LNCaP clone FGC (cell line): ENCODE measurements around the gene ANKRD61.
"Not testable (repeated sequence)": the region's sequence is repeated elsewhere in the genome, so short reads cannot be mapped to it uniquely, and the experiment has no call there.

Source experiments
- DNase-seq: peaks from one replicate; pipeline ENCODE4 v3.0.0-alpha.2; 2011; ENCODE audit warnings: low read depth
- H3K4me3 ChIP-seq: 2 replicates; pipeline ENCODE4 v1.5.1; 2011; ENCODE audit warnings: mild to moderate bottlenecking, low read depth, low read length, control low read depth
- TF ChIP-seq, protein P1 (sequence below): IDR thresholded peaks from 2 replicates; pipeline ENCODE4 v1.5.1; 2012; ENCODE audit warnings: mild to moderate bottlenecking; ENCODE audit not compliant: control insufficient read depth, insufficient read depth; ENCODE audit errors: extremely low read depth

Gene ANKRD61

GRCh38 chr7:6032641-6033040 lies 1.5 kb downstream of the ANKRD61 start:
- H3K4me3 ChIP-seq = no peak overlapping the region
- no peak for DNase-seq
- TF ChIP-seq, protein P1, sequence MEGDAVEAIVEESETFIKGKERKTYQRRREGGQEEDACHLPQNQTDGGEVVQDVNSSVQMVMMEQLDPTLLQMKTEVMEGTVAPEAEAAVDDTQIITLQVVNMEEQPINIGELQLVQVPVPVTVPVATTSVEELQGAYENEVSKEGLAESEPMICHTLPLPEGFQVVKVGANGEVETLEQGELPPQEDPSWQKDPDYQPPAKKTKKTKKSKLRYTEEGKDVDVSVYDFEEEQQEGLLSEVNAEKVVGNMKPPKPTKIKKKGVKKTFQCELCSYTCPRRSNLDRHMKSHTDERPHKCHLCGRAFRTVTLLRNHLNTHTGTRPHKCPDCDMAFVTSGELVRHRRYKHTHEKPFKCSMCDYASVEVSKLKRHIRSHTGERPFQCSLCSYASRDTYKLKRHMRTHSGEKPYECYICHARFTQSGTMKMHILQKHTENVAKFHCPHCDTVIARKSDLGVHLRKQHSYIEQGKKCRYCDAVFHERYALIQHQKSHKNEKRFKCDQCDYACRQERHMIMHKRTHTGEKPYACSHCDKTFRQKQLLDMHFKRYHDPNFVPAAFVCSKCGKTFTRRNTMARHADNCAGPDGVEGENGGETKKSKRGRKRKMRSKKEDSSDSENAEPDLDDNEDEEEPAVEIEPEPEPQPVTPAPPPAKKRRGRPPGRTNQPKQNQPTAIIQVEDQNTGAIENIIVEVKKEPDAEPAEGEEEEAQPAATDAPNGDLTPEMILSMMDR = no peak

GRCh38 chr7:6035165-6035564 lies 4.0 kb downstream of the ANKRD61 start:
- TF ChIP-seq, protein P1 = no peak
- H3K4me3 ChIP-seq = no peak overlapping the region
- DNase-seq = no peak

- no peak for DNase-seq
- TF ChIP-seq, protein P1 = no peak
- H3K4me3 ChIP-seq = no peak overlapping the region
Observed at GRCh38 chr7:6035686-6036085, 4.5 kb downstream of the ANKRD61 start.

GRCh38 chr7:6049780-6050179 lies 18.6 kb downstream of the ANKRD61 start:
- no peak overlapping the region for H3K4me3 ChIP-seq
- TF ChIP-seq, protein P1 = no peak
- DNase-seq = no peak

DNA sequence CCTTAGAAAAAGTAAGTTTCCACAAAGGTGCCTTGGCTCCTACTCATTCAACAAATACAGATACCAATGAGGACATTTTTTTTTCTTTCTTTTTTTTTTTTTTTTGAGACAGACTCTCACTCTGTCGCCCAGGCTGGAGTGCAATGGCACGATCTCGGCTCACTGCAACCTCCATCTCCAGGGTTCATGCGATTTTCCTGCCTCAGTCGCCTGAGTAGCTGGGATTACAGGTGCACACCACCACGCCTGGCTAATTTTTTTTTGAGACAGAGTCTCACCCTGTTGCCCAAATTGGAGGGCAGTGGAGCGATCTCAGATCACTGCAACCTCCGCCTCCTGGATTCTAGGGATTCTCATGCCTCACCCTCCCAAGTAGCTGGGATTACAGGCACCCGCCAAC lies 20.0 kb downstream of the ANKRD61 start:
- not testable (repeated sequence) for H3K4me3 ChIP-seq, DNase-seq

DNA sequence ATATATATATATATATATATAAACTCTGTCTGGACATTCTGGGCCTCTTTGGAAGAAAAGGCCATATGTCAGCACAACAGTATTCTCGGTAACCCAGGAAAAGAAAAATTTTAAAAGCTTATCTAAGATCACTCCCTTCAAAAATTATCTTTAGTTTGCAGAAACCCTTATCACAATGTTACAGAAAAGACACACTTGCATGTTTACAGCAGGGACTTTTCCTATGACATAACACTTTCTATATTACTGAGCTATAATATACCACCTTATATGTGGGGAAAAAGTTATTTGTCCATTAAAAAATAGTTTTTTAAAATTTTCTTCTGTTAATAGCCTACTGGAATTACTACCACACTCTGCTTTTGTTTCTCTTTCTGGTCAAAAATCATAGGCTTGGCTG lies 25.4 kb downstream of the ANKRD61 start:
- DNase-seq = no peak
- H3K4me3 ChIP-seq = no peak overlapping the region; the same call in 1 of the 2 replicates
- TF ChIP-seq, protein P1 = no peak

DNA sequence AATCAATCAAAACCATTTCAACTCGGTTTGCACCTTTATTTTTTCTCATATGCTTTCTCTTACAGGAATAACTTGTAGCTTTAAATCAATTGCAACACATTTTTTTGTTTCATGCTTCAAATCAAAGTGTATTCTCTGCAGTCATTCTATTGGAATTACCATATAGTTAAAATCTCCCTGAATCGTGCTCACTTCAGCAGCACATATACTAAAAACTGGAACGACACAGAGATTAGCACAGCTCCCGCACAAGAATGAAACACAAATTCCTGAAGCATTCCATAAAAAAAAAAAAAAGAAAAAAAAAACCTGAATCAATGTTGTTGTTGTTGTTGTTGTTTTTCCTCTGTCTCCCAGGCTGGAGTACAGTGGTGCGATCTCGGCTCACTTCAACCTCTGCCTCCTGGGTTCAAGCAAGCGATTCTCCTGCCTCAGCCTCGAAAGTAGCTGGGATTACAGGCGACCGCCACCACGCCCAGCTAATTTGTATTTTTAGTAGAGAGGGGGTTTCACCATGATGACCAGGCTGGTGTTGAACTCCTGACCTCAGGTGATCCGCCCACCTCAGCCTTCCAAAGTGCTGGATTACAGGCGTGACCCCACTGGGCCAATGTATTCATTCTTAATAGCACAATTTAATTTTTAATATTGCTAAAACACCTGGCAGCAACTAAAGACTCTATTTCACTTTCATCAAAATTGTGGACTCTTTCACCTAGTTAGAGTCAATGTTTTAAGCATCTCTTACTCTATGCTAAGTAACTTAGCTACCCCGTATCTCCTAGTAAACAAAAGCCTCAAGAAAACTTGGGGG lies 26.3 kb downstream of the ANKRD61 start:
- no peak for DNase-seq
- TF ChIP-seq, protein P1 = no peak
- H3K4me3 ChIP-seq = peak overlapping the region; percentile 84

DNA sequence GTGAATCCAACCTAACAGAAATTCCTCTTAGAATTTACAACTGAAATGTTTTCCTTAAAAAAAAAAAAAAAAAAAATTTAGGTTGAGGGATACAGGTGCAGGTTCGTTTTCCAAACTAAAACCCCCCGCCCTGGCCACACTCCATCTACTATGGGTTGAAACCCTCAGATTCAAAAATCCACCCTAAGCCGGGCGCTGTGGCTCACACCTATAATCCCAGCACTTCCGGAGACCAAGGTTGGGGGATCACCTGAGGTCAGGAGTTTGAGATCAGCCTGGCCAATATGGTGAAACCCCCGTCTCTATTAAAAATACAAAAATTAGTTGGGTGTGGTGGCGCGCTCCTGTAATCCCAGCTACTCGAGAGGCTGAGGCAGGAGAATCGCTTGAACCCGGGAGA lies 28.8 kb downstream of the ANKRD61 start:
- not testable (repeated sequence) for DNase-seq, H3K4me3 ChIP-seq
